ENCODE results near the gene MRPL21.
"Not testable (repeated sequence)": the region's sequence is repeated elsewhere in the genome, so short reads cannot be mapped to it uniquely, and the experiment has no call there.

MRPL21 gene

DNA sequence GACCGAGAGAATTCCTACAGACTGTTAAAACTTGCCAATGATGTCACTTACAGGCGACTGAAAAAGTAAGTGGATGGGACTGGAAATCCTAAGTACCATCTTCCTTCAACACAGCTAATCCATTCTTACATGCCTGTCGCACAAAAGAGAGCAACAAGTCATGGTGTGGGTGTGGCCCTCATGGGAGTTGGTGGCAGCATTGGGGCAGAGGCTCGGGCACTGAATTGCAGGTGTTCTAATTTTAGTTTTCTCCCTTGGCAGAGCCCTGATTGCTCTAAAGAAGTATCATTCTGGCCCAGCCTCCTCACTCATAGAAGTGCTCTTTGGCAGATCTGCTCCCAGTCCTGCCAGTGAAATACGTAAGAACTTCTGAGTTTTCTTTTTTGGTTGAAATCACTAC lies 4.6 kb upstream of the MRPL21 start:
- DNase-seq (ENCODE audit: low spot score), result no peak

DNA sequence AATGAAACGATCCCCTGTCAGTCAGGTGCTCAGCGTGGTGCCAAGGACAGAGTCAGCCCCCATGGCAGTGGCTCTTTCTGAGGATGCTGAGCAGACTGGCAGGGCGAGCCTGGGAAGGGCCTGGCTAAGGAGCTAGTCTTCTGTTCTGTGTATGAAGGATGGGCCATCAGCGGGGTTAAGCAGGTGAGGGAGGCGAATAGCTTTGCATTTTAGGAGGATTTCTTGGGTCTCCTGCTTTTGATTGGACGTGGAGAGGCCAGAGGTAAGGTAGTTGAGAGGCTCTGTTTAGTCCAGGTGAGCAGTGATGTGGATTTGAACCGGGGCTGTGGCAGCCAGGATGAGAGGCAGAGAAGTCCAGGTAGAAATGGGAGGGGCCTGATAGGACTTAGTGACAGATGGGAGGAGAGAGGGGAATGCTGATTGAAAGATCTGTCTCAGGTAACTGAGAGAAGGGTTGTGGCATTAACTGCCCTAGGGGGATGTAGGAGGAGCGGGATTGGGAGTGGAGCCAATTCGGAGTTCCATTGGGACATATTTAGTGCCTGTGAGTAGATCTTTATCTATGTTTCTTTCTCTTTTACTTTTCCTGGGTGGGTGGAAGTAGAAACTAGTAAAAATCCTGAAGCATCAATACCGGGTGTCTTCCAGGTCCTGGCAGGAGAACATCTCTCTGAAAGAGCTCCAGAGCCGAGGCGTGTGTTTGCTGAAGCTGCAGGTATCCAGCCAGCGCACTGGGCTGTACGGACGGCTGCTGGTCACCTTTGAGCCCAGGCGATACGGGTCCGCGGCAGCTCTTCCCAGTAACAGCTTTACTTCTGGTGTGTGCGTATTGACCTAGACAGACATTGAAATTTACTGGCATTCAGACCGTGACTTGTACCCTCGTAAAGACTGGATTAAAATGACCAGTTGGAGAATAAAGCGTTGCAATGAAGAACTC lies 2.1 kb upstream of the MRPL21 start:
- no peak for DNase-seq (ENCODE audit: low spot score)

DNA sequence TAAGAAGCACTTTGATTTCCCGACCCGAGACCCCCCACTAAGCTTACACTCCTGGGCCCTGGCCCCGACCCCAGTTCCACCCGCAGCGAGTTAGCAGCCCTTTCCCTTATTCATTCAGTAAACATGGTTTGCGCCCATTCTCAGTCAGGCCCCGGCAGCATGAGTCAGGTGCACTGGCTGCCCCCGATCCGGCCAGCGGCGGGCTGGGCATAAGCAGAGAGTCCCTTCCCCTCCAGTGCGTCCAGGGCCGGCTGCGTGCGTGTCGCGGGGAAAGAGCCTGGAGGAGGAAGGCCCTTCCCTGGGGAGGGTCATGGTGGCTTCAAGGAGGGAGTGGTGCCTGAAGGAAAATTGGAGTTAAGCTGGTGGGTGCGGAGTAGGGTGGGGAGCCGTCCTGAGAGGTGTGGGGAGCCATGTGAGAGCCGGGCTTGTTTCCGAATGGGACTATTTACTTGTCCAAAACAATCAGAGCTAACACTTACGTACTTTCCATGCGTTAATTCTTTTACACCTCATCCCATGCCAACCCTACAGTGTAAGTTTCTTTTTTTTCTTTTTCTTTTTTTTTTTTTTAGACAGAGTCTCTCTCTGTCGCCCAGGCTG lies 716 bp upstream of the MRPL21 start:
- peak; percentile 37 for DNase-seq (ENCODE audit: low spot score)

DNA sequence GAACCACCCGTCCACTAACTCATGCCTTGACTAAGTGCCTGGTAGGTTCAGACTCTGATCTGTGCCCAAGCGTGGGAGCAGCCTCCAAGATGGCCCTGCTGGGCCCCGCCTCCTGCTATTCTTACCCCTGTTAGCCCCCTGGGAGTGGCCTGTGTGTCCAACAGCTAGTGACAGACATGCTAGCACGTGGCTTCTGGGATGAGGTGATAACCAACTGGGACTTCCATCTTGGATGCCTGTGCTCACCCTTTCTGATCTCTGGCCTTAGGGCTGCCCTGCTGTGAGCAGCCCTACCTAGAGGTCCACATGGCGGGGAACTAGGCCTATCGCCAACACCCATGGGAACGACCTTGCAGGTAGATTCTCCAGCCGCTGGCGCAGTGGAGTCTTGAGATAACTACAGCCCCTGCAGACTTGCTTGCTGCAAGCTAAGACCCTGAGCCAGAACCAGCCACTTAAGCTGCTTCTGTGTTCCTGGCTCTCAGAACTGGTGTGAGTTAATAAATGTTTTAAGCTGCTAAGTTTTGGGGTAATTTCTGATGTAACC lies 2.7 kb downstream of the MRPL21 start:
- DNase-seq (ENCODE audit: low spot score), result no peak

DNA sequence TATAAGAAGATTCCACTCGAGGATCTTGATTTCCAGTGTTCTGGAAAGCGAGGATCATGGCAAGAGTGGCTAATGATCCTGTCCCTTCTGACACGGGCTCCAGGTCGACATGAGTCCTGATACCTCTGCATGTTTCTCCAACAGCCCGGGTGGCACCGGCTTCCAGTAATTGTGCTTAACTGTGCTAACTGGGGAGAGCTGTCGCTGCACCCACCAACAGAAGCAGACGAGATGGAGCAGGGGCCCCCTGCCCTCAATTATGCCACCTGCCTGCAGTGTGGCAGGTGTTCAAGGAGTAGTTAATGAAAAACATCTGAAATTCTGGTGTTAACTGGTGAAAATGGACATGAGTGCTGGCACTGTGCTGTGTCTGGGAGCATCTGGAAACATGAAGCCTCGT lies 6.2 kb downstream of the MRPL21 start:
- no peak for DNase-seq (ENCODE audit: low spot score)

- no peak for DNase-seq (ENCODE audit: low spot score)
Observed at GRCh38 chr11:68896171-68896959, 7.3 kb downstream of the MRPL21 start.

- DNase-seq (ENCODE audit: low spot score), result no peak
Observed at GRCh38 chr11:68893282-68893681, 10.3 kb downstream of the MRPL21 start.

GRCh38 chr11:68892576-68892975 lies 11.1 kb downstream of the MRPL21 start:
- DNase-seq (ENCODE audit: low spot score), result no peak

DNA sequence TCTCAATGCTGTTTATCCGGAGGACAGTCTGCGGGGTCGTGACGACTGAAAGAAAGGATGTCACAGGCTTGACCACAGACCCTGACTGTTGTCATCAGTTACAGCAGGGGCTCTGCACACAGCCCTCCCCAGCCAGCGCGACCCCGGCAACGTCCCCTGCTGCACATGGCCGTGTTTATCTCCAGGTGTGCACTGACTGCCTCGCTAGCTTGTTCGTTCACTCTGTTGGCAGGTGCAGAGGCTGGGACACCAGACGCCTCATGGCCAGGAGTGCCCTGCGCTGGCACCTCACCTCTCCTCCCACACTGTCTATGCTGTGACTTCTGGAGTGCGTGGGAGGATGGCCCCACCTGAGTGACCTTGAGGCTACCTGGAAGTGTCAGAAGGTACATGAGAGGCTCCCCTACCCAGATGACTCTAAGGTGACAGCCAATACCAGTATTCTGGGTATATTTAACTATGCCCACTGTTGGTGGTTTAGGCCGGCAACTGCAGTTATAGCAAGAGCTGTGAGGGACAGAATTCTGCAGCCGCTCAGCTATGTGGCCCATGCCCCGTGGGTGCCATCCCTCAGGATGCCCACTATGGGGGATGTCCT lies 12.2 kb downstream of the MRPL21 start:
- no peak for DNase-seq (ENCODE audit: low spot score)

DNA sequence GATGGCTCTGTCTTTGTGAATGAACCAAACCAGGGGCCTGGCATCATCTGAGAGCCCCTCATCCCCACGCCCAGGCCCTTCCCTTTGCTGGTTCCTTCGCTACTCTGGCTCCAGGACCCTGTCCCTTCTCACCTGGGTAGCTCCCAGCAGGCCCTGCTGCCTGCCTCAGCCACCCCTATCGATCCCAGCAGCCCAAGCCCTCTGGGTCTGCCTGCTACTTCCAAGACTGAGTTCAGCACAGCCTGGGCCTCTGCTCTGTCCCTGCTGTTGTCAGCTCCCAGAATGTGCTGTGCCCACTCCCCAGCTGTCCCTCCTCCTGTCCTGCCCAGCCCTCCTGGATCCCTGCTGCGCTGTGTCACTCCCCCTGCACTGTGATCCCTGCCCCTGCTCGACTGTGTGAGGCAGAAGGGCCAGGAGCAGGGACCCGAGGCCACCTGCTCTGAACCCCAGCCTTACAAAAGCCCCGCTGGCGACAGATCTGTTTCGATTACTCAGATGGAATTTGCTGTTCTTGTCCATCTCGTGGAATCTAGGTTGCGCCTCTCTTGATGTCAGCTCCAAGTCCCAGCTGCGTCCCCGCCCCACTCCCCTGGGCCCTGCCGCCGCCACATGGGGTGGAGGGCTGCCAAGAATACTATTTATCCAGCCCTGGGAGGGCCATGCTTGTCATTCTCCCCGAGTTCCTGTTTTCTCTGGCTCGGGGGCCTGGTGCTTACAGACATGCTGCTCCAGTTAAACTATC lies 13.0 kb downstream of the MRPL21 start:
- no peak for DNase-seq (ENCODE audit: low spot score)

- DNase-seq (ENCODE audit: low spot score), result no peak
Observed at GRCh38 chr11:68889948-68890446, 13.6 kb downstream of the MRPL21 start.

- DNase-seq (ENCODE audit: low spot score), result not testable (repeated sequence)
Observed at GRCh38 chr11:68884827-68885226, 18.8 kb downstream of the MRPL21 start.

DNA sequence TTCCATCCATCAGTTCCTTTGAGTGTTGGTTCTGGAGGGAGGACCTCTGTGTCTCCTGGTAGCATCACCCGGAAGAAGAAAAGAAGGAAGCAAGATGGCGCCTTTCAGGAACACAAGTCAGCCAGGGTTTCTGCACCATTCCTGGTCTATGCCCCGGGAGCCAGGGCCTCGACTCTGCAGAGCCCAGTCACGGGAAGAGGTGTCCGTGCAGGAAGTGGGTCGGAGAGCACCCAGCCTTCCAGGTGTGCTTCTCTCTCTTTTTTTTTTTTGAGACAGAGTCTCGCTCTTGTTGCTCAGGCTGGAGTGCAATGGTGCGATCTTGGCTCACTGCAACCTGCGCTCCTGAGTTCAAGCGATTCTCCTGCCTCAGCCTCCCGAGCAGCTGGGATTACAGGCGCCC lies 21.2 kb downstream of the MRPL21 start:
- no peak for DNase-seq (ENCODE audit: low spot score)

GRCh38 chr11:68881320-68881719 lies 22.3 kb downstream of the MRPL21 start:
- DNase-seq (ENCODE audit: low spot score), result no peak

- DNase-seq (ENCODE audit: low spot score), result no peak
Observed at GRCh38 chr11:68880851-68881250, 22.8 kb downstream of the MRPL21 start.

GRCh38 chr11:68878022-68878421 lies 25.6 kb downstream of the MRPL21 start:
- no peak for DNase-seq (ENCODE audit: low spot score)

DNA sequence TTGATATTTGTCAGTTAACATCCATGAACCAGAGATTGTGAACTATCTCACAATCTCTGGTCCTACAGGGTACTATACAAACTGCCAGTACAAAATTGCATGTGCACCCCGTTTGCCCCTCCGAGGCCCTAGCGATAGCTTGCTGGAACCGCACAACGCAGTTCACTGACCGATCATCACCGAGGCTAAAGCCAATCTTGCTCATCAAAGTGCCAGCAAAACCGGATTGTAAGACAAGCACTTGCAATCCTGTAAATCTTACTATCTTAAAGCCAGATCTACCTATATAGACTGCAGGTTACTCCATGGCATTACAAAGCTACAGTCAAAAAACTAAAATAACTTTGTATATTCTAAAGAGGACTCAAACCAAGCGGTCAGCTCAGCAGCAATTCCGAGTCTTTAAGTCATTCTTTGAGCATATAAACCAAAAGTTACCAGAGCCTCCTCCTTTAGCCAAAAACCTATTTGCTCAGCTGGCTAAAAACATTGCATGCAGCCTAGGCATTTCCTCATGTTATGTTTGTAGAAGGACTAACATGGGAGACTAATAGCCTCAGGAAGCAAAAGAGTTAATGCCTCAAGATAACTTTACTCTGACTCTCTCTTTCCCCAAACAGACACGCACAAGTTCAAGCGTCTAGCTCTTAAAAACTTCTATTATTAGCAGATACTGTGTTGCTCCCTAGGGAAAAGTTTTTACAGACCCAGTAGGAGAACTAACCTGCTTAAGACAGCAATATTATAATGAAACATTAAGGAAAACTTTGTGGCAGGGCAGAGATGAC lies 31.2 kb downstream of the MRPL21 start:
- no peak for DNase-seq (ENCODE audit: low spot score)

DNA sequence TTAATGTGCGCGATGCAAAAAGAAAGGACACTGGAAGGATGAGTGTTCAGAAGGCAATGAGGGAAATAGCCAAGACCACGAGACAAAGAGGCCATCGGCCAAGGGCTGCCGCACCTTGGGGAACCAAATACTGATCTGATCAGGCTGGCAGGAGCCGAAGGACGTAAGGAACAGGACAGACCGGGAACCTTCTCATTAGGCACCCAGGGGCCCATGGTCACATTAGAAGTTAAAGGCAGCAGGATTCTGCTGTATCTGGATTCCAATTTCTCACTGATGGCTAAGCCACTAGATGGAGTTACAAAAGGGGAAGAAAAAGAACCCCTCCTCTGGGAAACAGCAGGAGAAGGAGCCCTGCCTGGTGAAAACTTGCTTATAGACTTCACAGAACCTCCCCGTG lies 33.2 kb downstream of the MRPL21 start:
- DNase-seq (ENCODE audit: low spot score), result no peak

GRCh38 chr11:68868221-68868835 lies 35.3 kb downstream of the MRPL21 start:
- DNase-seq (ENCODE audit: low spot score), result no peak

DNA sequence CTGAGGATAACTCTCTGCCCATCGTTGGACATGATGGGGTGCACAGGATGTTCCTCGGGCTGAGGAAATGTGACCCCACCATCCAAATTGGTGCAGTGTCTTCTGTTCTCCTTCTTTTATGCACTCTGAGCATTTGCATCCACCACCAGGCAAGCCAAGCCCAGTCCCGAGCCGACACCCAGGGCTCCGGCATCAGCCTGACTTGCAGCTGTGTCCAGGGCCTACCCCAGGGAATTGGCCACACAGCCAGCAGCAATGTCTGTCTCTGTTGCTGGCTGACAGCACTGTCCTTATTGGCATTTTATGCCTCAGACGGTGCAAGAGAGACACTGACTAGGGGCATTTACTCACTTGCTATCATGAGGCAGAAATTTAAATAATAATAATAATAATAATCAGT lies 36.6 kb downstream of the MRPL21 start:
- no peak for DNase-seq (ENCODE audit: low spot score)

Data from NAMALWA (cell line).